Ramos (cell line): Measurements from ENCODE around the gene SIGLEC8.
"Not testable (repeated sequence)": the region's sequence is repeated elsewhere in the genome, so short reads cannot be mapped to it uniquely, and the experiment has no call there.

Source experiments
- in situ Hi-C: fragments of 300-500 bp; cut with MboI; formaldehyde crosslinking; loops from one replicate; pipeline ENCODE4 v1.14.3; 2022; ENCODE audit warnings: low sequenced_read_pairs; ENCODE audit not compliant: unreplicated experiment

SIGLEC8 gene

DNA sequence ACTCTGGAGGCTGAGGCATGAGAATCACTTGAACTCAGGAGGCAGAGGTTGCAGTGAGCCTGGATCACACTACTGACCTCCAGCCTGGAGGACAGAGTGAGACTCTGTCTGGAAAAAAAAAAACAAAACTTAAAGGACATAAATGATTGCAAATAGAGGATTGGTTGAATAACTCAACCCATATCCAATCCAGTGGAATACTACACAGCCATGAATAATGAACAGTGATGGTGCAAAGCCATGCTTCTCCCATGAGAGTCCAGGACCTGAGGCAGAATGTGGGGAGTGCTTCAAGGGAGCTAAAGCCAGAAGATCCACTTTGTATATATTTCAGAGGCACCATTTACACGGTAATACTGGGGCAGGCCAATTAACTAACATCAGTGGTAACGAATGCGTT lies 17.9 kb upstream of the SIGLEC8 start:
- in situ Hi-C loops: no loop called here

DNA sequence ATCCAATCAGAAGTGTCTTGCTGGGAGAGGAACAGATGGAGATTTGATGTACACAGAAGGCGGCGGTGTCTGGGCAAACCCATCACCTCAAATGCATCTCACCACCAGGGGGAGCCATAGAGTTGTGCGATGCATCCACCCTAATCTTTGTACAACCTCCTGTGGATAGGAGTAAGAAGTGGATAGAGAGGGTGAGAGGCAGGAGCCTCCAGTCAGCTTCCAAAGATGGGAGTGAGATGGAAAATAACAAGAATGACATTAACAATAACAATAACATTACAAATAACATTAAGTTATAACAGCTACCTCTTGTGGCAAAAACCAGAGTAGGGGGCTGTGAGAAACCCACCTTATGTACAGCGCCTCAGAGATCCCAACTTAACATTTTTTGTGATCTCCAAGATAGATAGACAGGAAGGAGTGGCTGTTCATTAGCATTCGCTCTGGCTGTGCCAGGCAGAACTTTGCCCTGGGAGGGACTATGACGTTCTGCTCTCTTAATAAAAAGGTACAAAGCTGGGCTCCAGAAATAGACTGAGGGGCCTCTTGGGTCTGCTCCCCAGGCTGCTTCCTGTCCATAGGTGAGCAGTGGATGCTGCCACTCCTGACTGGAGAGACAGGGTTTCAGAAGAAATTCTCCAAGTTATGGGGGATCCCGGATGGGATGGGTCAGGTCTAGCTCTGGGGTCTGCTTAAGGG lies 14.9 kb upstream of the SIGLEC8 start:
- in situ Hi-C loops: loop anchor here (5.0 kb wide), 1 partner anchor 184 kb away; no protein-coding TSS in a partner anchor

DNA sequence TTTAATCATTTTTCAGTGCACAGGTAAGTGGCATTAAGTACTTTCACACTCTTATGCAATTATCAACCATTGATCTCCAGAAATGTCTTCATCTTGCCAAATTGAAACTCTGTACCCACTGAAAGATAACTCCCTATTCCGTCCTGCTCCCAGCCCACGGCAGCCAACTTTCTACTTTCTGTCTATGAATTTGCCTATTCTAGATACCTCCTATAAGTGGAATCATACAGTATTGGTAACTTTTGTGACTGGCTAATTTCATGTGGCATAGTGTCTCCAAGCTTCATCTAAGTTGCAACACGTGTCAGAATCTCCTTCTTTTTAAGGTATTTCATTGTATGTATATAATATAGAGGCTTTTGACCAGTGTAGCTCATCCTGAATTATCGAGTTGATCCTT lies 14.4 kb upstream of the SIGLEC8 start:
- in situ Hi-C loops: loop anchor here (5.0 kb wide), 1 partner anchor 185 kb away; no protein-coding TSS in a partner anchor

DNA sequence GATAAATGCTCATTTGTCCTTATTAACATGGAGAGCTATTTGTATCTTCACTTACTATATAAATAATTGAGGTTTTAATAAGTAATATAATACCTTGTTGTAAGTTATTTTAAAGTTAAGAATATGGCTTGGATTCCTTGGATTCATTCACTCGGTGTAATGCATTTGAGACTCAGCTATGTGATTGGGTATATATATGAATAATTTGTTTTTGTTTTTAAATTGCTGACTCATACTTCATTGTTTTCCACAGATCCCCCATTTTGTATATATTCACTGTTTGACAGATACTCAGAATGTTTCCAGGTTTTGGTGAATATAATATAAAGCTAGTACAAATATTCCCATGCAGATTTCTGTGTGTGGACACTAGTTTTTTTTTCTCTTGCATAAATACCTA lies 13.3 kb upstream of the SIGLEC8 start:
- in situ Hi-C loops: loop anchor here (5.0 kb wide), 1 partner anchor 186 kb away; no protein-coding TSS in a partner anchor

DNA sequence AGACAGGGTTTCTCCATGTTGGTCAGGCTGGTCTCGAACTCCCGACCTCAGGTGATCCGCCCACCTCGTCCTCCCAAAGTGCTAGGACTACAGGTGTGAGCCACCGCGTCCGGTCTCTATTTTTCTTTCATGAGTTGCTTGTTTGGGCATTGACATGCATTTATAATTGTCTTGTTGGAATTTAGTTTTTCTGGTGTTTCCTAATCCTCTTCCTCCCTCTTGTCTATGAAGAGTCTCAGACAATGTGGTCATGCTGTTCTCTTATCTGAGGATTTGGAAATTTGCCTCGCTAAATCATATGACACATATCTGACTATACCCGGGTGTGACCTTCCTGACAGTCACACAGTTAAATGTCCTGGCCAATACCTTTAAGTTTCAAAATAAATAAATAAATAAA lies 12.7 kb upstream of the SIGLEC8 start:
- in situ Hi-C loops: loop anchor here (5.0 kb wide), 1 partner anchor 186 kb away; no protein-coding TSS in a partner anchor

DNA sequence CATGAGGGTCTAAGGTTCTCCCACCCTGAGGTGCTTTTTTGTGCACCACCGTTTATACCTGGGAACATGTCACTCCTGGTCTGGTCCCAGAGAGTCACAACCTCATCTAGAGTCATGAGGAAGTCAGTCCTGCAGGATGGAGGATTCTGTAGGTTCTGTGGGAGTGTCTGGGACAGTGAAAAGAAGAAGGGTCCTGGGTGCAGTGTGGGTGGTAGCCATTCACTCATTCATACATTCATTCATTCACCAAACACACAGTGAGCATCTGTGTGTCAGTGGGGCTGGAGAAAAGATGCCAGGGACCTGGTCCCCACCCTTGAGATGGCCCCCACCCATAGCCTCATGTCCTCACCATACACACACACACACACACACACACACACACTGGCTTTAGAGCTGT lies 11.4 kb upstream of the SIGLEC8 start:
- in situ Hi-C loops: loop anchor here (5.0 kb wide), 1 partner anchor 188 kb away; no protein-coding TSS in a partner anchor

DNA sequence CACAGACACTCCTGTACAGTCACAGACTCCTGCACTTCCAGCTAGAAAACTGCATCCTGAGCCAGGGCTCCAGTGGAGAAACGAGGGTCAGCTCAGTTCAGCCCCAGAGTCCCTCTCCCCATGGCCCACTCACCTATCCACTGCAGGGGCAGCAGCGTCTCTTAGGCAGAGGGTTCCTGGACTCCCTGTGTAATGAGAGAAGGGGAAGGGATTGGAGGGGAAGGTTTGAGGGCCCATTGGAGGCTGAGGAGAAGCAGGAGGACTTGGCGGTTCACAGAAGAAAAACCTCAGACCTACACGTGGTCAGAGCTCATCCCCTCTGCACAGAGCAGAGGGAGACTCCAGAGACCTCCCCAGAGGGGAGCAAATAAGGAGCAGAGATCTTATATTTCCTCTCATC lies 10.9 kb upstream of the SIGLEC8 start:
- in situ Hi-C loops: no loop called here

DNA sequence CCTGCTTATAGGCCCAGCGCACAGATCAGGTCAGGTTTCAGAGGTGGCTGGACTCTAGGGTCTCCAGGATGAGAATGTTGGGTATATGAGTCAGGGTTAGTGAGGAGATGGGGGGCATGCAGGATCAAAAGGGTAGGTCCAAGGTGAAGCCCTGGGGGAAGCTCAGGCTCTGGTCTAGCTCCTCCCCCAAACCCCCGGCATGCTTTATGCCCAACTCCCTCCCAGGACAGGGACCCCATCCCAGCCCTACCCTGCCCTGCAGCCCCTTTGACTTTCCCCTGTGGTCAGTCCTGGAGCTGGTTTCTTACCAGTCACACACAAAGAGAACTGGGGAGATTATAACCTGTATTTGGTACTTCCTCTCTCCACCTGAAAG lies 10.3 kb upstream of the SIGLEC8 start:
- in situ Hi-C loops: no loop called here

DNA sequence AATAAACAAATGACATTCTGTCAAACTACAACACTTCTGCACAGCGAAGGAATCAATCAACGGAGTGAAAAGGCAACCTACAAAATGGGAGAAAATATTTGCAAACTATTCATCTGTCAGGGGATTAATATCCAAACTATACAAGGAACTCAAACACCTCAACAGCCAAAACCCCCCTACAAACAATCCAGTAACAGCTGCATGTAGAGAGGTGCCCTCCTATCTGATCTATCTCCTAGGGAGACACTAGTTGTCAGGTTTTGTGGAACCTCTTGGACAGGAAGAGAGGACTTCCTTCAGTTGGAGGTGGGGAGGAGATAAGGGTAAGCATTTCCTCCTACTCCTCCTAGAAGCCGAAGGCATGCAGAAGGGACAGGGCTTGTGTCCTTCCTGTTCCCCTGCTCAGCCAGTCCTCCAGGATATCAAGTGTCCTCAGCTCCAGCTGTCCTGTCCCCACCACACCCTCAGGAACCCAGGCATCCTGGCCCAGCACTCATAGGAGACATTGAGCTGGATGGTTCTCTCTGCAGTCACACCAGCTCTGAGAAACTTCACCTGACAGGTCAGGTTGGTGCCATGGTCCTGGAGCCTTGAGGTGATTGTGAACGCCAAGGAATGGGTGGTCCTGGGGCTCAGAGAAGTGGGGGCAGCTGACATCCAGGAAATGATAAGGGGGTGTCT lies 9.8 kb upstream of the SIGLEC8 start:
- in situ Hi-C loops: no loop called here

DNA sequence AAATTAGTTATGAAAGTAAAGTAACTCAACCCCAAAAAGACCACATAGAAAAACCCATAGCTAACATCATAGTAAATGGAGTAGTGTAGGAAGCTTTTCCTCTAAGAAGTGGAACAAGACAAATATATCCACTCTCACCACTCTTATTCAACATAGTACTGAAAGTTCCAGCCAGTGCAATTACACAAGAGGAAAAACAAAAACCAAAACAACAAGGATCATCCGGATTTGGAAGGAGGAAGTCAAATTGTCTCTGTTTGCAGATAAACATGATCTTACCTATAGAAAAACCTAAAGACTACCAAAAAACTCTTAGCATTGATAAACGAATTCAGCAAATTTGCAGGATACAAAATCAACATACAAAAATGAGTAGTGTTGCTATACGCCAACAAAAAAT lies 8.5 kb upstream of the SIGLEC8 start:
- in situ Hi-C loops: no loop called here

DNA sequence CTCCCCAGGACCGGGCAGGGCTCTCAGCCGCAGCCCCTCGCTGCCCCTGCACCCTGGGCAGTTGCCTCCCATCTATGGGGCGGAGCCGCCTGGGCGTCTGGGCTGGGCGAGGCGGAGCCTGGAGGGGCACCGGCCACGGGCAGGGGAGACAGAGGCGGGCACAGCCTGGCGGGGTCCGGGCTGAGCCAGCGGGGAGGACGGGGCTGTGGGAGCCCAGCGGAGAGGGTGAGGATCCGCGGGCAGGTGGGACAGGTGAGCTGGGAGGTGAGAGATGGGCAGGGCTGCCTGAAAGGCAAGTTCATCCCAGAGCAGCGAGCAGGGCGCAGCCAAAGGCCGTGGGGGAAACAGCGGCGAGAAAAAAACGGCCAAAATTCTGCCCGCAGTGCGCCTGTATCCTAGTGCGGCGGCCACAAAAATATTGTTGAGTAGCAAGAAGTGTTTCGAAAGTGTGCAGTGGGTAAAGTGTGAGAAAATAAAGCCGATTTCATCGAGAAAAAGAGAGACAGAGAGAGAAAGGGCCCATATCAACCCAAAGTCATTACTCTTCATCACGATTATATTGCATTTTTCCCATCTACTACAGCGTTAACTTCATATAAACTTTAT lies 5.8 kb upstream of the SIGLEC8 start:
- in situ Hi-C loops: not testable (repeated sequence)

DNA sequence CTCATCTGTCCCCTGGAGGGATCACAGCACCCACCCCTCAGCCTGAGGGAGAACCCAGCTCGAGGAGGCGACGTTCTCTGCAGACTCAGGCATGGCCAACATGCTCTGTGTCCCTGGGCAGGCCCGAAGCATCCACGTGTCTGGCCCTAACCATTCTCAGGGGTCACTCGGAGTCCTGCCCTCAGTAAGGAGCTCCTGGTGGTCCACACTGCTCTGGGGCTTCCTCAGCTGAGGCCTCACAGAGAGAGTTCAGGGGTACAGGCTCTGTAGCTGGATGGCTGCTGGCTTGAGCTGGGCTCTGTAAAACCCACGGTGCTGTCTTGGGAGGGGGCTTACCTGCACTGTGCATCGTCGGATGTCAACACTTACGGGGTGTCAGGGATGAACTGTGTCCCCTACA lies 4.4 kb upstream of the SIGLEC8 start:
- in situ Hi-C loops: no loop called here

DNA sequence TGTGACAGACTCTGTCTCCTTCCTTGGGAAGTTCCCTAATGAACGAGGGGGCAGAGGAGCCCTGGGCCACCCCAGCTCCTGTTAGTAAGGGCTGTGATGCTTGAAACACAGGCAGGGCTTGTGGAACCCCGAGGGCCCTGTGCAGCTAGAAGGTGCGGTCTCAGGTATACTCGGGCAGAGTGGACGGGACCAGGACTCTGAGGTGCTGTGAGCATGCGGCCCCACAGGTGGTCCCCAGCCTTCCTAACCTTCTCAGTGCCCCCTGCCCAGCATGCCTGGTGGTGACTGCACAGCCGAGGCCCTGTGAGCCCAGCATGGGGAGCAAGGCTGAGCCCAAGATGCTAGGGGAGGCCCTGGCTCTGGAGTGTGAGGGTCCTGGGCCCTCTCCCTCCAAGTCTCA lies 4.0 kb upstream of the SIGLEC8 start:
- in situ Hi-C loops: no loop called here

DNA sequence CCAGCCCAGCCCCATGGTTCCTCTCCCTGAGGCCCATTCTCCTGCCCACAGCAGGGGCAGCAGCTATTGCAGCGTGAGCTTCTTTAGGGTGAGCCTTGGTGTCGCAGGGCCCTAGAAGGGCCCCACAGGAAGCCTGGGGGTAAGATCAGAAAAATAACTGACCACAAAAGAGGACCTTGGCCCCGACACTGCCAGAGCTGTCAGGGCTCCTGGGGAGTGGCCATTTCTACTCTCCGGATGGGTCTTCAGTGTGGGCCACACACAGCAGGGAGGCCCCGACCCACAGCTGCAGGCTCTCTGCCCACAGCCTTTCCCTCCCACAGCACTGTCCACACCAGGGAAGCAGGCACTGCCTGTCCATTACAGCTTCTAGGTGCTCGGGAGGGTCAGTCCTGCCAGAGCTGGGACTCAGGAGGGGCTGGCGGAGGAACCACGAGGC lies 3.5 kb upstream of the SIGLEC8 start:
- in situ Hi-C loops: no loop called here

DNA sequence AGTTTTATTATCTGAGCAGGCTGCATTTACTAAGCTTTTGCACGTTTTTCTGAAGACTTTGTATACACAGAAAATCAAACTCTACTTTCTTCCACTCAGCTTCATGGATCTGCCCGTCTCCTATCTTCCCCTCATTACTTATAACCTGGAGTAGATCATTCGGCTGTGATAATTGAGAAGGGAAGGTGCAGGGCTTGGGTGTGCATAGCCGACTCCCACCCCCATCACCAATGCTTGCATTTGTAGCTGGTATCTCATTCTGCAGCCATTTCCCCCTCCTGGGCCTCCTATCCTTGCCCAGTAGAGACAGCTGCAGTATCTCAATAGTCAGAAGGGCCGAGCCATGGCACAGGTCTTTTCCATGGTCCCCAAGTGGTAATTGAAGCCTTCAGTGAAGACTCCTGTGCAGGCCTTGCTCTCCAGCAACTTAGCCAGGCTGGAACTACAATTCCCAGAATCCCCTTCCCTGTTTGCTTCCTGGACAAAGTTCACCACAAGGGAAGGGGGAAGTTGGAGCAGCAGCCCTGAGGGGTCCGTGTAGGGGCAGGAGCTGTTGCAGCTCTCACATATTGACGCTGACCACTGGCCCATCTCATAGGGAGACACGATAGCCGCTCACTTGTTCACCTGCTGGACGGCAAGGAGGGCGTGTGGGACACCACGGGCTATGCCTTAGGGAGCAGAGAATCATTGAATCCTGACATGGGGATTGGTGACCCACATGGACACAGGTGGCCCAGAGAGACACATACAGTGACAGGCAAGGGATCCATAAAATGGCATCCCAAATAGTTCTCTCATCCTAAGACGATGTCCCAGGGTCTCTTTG lies 2.1 kb upstream of the SIGLEC8 start:
- in situ Hi-C loops: no loop called here

DNA sequence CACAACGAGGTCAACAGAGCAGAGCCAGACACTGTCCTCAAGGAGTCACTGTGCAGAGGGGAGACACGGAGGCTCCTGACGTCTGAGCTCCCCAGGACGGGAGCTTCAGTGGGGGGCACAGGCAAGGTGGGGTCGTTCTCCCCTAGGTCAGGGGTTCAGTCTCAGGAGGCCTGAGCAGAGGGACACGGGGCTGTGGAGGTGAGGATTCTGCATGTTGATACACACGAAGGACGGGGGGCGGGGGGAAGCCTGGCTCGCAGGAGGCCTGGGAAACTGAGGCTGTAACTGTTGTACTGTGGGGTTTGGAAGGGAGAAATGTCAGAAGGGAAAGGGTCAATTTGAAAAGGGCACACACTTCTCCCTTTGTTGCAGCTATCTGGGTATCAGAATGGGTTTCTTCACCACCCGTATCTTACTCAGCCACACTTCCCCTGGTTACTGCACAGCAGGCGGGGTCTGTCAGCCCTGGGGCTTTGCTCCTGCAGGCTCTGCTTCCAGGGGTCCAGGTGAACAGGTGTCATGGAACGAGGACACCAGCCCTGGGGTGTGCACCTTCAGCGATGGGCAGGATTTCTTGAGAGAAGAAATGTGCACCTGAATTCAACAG lies 748 bp upstream of the SIGLEC8 start:
- in situ Hi-C loops: no loop called here

DNA sequence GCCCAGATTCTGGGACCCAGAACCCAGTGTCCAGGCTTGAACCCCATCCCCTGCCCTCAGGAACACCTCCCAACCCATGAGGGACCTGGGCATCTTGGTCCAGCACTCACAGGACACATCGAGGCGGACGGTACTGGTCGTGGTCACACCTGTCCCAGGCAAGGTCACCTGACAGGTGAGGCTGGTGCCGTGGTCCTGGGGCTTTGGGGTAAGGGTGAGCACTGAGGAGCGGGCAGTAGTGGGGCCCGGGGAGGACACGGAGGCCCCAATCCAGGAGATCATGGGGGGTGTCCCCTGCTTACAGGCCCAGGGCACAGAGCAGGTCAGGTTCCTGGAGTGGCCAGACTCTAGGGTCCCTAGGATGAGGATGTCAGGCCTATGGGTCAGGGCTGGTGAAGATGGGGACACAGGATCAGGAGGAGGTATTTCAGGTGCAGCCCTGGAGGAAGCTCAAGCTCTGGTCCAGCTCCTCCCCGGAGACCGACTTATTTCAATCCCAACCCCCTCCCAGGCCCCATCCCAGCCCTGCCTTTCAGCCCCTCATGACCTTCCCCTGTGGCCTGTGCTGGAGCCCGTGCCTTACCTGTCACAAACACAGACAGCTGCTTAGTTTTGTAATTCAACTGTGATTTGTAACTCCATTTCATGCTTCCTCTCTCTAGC lies 772 bp downstream of the SIGLEC8 start:
- in situ Hi-C loops: no loop called here

DNA sequence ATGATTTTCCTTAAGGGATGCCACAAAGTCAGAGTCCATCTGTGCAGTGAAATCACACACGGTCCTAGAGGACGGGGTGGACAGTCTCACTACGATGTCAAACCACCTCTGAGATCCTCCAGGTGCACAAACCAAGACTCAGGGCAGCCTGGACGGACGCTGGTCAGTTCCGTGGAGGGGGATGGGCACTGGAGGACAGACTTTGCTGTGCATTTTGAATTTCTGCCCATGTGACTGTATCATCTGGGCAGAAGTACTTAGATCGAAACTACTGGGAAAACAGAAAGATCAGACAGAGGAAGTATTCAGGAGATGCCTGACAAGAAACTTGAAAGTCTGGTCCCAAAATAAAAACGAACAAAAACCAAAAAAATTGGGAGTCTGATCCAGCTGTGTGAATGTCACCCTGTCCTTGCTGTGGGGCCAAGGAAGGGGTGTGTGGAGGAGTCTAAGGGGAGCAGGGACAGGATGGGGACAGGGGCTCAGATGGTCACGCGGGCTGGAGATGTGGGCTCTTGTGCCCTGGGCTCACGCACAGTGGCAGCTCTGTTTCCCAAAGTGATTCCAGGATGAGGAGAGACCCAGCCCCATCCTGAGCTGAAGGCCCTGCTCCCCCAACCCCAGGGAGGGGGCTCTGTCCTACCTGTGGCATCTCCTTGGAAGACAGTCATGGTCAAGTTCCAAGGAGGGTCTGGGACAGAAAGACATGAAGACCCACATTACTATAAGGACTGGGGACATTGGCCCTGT lies 1.5 kb downstream of the SIGLEC8 start:
- in situ Hi-C loops: no loop called here

DNA sequence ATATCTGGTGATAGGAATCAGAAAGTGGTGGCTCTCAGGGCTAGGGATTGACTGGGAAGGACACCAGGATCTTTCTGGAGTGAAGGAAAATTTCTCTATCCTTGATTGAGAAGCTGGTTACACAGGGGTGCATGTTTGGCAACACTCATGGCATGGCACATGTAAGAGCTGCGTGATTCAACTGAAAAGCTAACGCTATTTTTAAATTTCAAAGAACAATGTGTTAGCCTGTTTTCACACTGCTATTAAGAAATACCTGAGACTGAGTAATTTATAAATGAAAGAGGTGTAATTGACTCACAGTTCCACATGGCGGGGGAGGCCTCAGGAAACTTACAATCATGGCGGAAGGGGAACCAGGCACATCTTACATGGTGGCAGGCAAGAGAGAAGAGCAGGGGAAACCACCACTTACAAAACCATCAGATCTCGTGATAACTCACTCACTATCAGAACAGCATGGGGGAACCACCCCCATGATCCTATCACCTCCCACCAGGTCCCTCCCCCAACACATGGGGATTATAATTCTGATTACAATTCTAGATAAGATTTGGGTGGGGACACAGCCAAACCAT lies 7.4 kb downstream of the SIGLEC8 start:
- in situ Hi-C loops: no loop called here
